ENCODE results near the gene ITPKB. TPM values are rescaled to one million over a fixed set of nuclear protein-coding genes. Genes with fewer than 3 reads are reported as not detected.

The ITPKB gene
- polyA plus RNA-seq, 1 of the 3 experiments (the other 2 are of a cell fraction) = 2.4 TPM

GRCh38 chr1:226664413-226665101, 74.5 kb downstream of the ITPKB start:
- WGBS (ENCODE audit: low lambda C conversion rate) = 81% methylated on average over 15 of the region's 15 CpGs
- H3K4me2 ChIP-seq = 0 out of 2 replicates have a peak overlapping the region, but pooled peaks have one; percentile 36
- H3K9me3 ChIP-seq = no peaks in the 10 kb centered on the region
- TF ChIP-seq FOSL2 (IDR thresholded peaks at IDR 0.05; ENCODE audit: borderline replicate concordance, low read depth) (peak; percentile 14; the same call in 1 of the 2 replicates), NFIC (IDR thresholded peaks at IDR 0.05; ENCODE audit: borderline replicate concordance) (no peak), TCF12 (IDR thresholded peaks at IDR 0.05) (peak; percentile 25), NRF1 (IDR thresholded peaks at IDR 0.05; ENCODE audit: low read depth, low read length) (no peak), FOXM1 (IDR thresholded peaks at IDR 0.05; ENCODE audit: low read depth) (no peak), CTCF (IDR thresholded peaks at IDR 0.05) (no peak)
- no peak overlapping the region for H3K9ac ChIP-seq
- no peaks in the 10 kb centered on the region for H3K36me3 ChIP-seq (replicated peaks in 1 of 2; ENCODE audit: control insufficient read depth in 1 of 2, insufficient read depth in 2 of 2, low read length in 1 of 2)
- H2AFZ ChIP-seq (ENCODE audit: low read depth) = no peak overlapping the region
- H4K20me1 ChIP-seq (ENCODE audit: insufficient read depth) = no peaks in the 10 kb centered on the region
- POLR2A ChIA-PET = no interaction called here
- H3K9me2 ChIP-seq = no peaks in the 10 kb centered on the region
- H3K4me1 ChIP-seq (ENCODE audit: control insufficient read depth in 1 of 2, insufficient read depth in 2 of 2, low read depth in 1 of 2, low read length in 1 of 2) = peaks cover 11 to 18% of the 10 kb centered on the region in 2 experiments; a peak in 3 of 4 replicates
- H3F3A ChIP-seq (replicated peaks; ENCODE audit: insufficient read depth) = no peaks in the 10 kb centered on the region
- no peak overlapping the region for H3K27ac ChIP-seq (ENCODE audit: low read depth in 2 of 2, low read length in 1 of 2)
- DNase-seq = no peak
- no peaks in the 10 kb centered on the region for H3K27me3 ChIP-seq (ENCODE audit: insufficient read depth)
- H3K4me3 ChIP-seq (ENCODE audit: low read depth in 2 of 2, low read length in 1 of 2) = no peak overlapping the region
- CTCF ChIA-PET = interaction anchor here (0.9 kb wide), 1 partner anchor 164 kb away, joined by 3 read pairs; no protein-coding TSS in a partner anchor
- H3K79me2 ChIP-seq (ENCODE audit: insufficient read depth) = no peaks in the 10 kb centered on the region

- ChIA-PET POLR2A (no interaction called here), CTCF (interaction anchor here (0.8 to 1.2 kb wide), 2 partner anchors 37 to 99 kb away, joined by 3 read pairs; no protein-coding TSS in a partner anchor)
- Histone ChIP-seq H3K9me3 (no peaks in the 10 kb centered on the region), H3K79me2 (ENCODE audit: insufficient read depth) (no peaks in the 10 kb centered on the region), H3K9ac (no peak overlapping the region), H3K9me2 (no peaks in the 10 kb centered on the region), H4K20me1 (ENCODE audit: insufficient read depth) (no peaks in the 10 kb centered on the region), H3K36me3 (replicated peaks in 1 of 2; ENCODE audit: control insufficient read depth in 1 of 2, insufficient read depth in 2 of 2, low read length in 1 of 2) (no peaks in the 10 kb centered on the region), H2AFZ (ENCODE audit: low read depth) (no peak overlapping the region), H3K27ac (ENCODE audit: low read depth in 2 of 2, low read length in 1 of 2) (peak overlapping the region; percentile 39 to 57; a peak in 3 of 4 replicates), H3F3A (replicated peaks; ENCODE audit: insufficient read depth) (no peaks in the 10 kb centered on the region), H3K4me1 (ENCODE audit: control insufficient read depth in 1 of 2, insufficient read depth in 2 of 2, low read depth in 1 of 2, low read length in 1 of 2) (peaks cover 11 to 18% of the 10 kb centered on the region in 2 experiments; a peak in 3 of 4 replicates), H3K4me3 (ENCODE audit: low read depth in 2 of 2, low read length in 1 of 2) (no peak overlapping the region), H3K27me3 (ENCODE audit: insufficient read depth) (no peaks in the 10 kb centered on the region), H3K4me2 (peak overlapping the region; percentile 36)
- TF ChIP-seq YY1 (IDR thresholded peaks at IDR 0.05; ENCODE audit: low read depth) (no peak), EP300 (IDR thresholded peaks at IDR 0.05; ENCODE audit: borderline replicate concordance in 1 of 2, low read depth in 1 of 2, low read length in 1 of 2) (no peak), POLR2AphosphoS5 (IDR thresholded peaks at IDR 0.05; ENCODE audit: low read depth, low read length) (no peak), ELF1 (IDR thresholded peaks at IDR 0.05) (no peak), FOSL2 (IDR thresholded peaks at IDR 0.05; ENCODE audit: borderline replicate concordance, low read depth) (no peak), USF1 (IDR thresholded peaks at IDR 0.05; ENCODE audit: borderline replicate concordance, low read depth) (no peak), GATA2 (CRISPR knock-in tag; IDR thresholded peaks at IDR 0.05) (no peak), REST (IDR thresholded peaks at IDR 0.05; ENCODE audit: low read depth, low read length) (no peak), JUND (IDR thresholded peaks at IDR 0.05) (no peak), IRF3 (IDR thresholded peaks at IDR 0.05; ENCODE audit: low read depth, low read length) (no peak), TCF12 (IDR thresholded peaks at IDR 0.05) (no peak), EZH2phosphoT487 (IDR thresholded peaks at IDR 0.05; ENCODE audit: borderline replicate concordance, low read depth) (no peak)
- WGBS (ENCODE audit: low lambda C conversion rate) = 88% methylated on average over 7 of the region's 7 CpGs
- no peak for DNase-seq
Observed at GRCh38 chr1:226663327-226663704, 75.8 kb downstream of the ITPKB start.
